ENCODE measurements around the gene CHST8.

- no peak for TF ChIP-seq CTCF (IDR thresholded peaks at IDR 0.05)
- TF ChIP-seq POLR2AphosphoS5 (IDR thresholded peaks at IDR 0.05; ENCODE audit: insufficient read depth in 1 of 2, low read depth in 1 of 2): no peak
- no peak for TF ChIP-seq POLR2A (IDR thresholded peaks at IDR 0.05)
Observed at GRCh38 chr19:33669376-33669775, 47.6 kb downstream of the CHST8 start.
